Measurements from ENCODE around the gene CT45A2.
"Not testable (repeated sequence)": the region's sequence is repeated elsewhere in the genome, so short reads cannot be mapped to it uniquely, and the experiment has no call there.

CT45A2 gene

GRCh38 chrX:135819912-135820311 is at the start of gene CT45A2:
TSS of gene CT45A2 (minus strand) at chrX:135820012. CDS start at chrX:135816265, 3,747 bp downstream.
- not testable (repeated sequence) for DNase-seq (ENCODE audit: low spot score)

GRCh38 chrX:135854438-135854837 is 34.6 kb upstream of the CT45A2 start, which contains the start of gene CT45A8:
TSS of gene CT45A8 (minus strand) at chrX:135854538. CDS start at chrX:135850783, 3,755 bp downstream.
- DNase-seq (ENCODE audit: low spot score) = not testable (repeated sequence)

GRCh38 chrX:135837180-135837579 is 17.4 kb upstream of the CT45A2 start, which contains the start of gene CT45A7:
TSS of gene CT45A7 (minus strand) at chrX:135837280. CDS start at chrX:135833533, 3,747 bp downstream.
- DNase-seq (ENCODE audit: low spot score) = not testable (repeated sequence)

- not testable (repeated sequence) for DNase-seq (ENCODE audit: low spot score)
Measured at GRCh38 chrX:135802687-135803086, 17.1 kb downstream of the CT45A2 start, which contains the start of gene CT45A6. TSS of gene CT45A6 (minus strand) at chrX:135802787. CDS start at chrX:135798993, 3,794 bp downstream.

GRCh38 chrX:135785403-135785802 is 34.4 kb downstream of the CT45A2 start, which contains the start of gene CT45A5:
TSS of gene CT45A5 (minus strand) at chrX:135785503. CDS start at chrX:135781729, 3,774 bp downstream.
- DNase-seq (ENCODE audit: low spot score) = not testable (repeated sequence)

GRCh38 chrX:135768091-135768490 is 51.7 kb downstream of the CT45A2 start, which contains the start of gene CT45A3:
TSS of gene CT45A3 (minus strand) at chrX:135768191. CDS start at chrX:135764444, 3,747 bp downstream.
- not testable (repeated sequence) for DNase-seq (ENCODE audit: low spot score)

Data from hematopoietic multipotent progenitor cell treated with erythropoietin and hydrocortisone succinate and interleukin-3 and kit ligand, for 17 days (in vitro differentiated cells).